Stomach (tissue), 4 donors: ENCODE measurements around the gene KIAA1217.

Experiments
- EP300 ChIP-seq: sonication (generic); formaldehyde crosslinking; IDR thresholded peaks from one replicate; pipeline ENCODE4 v1.6.1; 2017; ENCODE audit warnings: antibody characterized with exemption
- POLR2A ChIP-seq, 4 donors: fragments of 450-650 bp; IDR thresholded peaks; one replicate each; pipeline ENCODE4 v1.6.1; 2016; ENCODE audit warnings: antibody characterized with exemption in 4 of 4, control low read depth in 2 of 4, mild to moderate bottlenecking in 1 of 4, moderate library complexity in 1 of 4
- POLR2AphosphoS5 ChIP-seq, 3 donors: sonication (generic); formaldehyde crosslinking; IDR thresholded peaks; one replicate each; pipeline ENCODE4 v1.6.1; 2016; ENCODE audit warnings: antibody characterized with exemption in 3 of 3
- TF ChIP-seq, protein P1 (sequence below), 7 experiments: fragments of 450-650 bp in 4 of 7; fragments of 200-600 bp in 3 of 7; sonication (generic) in 3 of 7; IDR thresholded peaks; one replicate each; pipeline ENCODE4 v1.5.1; 2016 to 2019; ENCODE audit warnings: antibody characterized with exemption in 7 of 7, control low read depth in 2 of 7, mild to moderate bottlenecking in 1 of 7

DNA sequence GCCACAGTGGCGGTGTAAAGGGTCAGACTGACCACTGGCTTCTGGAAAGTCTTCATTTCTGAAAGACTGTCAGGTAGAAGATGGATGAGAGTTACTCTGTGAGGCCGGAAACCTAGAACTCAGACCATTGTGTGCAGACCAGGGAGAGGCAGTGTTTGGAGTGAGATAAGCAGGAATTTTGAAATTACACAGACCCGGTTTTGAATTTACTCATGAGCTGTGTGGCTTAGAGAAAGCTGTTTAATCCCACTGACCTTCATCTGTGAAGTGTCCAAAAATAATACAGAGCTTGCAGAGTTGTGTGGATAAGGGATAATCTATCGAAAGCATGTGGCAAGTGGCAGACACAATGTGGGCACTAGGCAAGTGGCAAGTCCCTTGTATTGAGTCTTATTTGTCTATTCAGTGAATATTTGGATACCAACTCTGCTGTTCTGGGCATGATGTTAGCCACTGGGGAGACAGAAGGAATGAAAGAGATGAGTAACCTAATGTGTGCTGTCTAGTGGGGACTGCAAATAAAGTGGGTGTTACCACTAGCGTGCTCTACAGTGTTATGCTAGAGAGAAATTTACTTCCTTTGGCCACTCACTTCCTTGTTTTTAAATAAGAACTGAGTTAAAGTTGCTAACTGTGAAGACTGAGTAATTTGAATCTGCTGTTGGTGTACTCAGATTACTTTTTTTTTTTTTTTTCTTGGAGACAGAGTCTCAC lies 69.4 kb downstream of the KIAA1217 start:
- TF ChIP-seq POLR2AphosphoS5 (IDR thresholded peaks at IDR 0.05) (no peak), POLR2A (IDR thresholded peaks at IDR 0.05) (no peak), EP300 (no peak)
- TF ChIP-seq, protein P1, sequence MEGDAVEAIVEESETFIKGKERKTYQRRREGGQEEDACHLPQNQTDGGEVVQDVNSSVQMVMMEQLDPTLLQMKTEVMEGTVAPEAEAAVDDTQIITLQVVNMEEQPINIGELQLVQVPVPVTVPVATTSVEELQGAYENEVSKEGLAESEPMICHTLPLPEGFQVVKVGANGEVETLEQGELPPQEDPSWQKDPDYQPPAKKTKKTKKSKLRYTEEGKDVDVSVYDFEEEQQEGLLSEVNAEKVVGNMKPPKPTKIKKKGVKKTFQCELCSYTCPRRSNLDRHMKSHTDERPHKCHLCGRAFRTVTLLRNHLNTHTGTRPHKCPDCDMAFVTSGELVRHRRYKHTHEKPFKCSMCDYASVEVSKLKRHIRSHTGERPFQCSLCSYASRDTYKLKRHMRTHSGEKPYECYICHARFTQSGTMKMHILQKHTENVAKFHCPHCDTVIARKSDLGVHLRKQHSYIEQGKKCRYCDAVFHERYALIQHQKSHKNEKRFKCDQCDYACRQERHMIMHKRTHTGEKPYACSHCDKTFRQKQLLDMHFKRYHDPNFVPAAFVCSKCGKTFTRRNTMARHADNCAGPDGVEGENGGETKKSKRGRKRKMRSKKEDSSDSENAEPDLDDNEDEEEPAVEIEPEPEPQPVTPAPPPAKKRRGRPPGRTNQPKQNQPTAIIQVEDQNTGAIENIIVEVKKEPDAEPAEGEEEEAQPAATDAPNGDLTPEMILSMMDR (IDR thresholded peaks at IDR 0.05), result no peak
